HepG2 (cell line): ENCODE data around the gene CRABP1. TPM values are rescaled to one million over a fixed set of nuclear protein-coding genes. Genes with fewer than 3 reads are reported as not detected.

Experiments used
- ATAC-seq: fragments of 200-7000 bp; cut with Tn5 transposase; 3 replicates; pipeline ENCODE4 v1.9.1; 2020; ENCODE audit warnings: mild to moderate bottlenecking, moderate library complexity
- BruUV-seq: library from RNA; stranded (reverse); fragments of 400-500 nt; replicated peaks from 2 replicates; lab custom pipeline; 2021; lab: Mats Ljungman, UMichigan
- CTCF ChIA-PET: fragments of 300-600 bp; formaldehyde crosslinking; extraction: SDS; loops from one replicate; lab custom pipeline; 2021; ENCODE audit warnings: low total read pairs, inconsistent platforms, low intra/inter-chr PET ratio; lab: Yijun Ruan, JAX
- POLR2A ChIA-PET: fragments of 350-600 bp; sonication (Branson Sonifier 250); formaldehyde crosslinking; loops from one replicate; lab custom pipeline; 2020; ENCODE audit warnings: antibody characterized with exemption, inconsistent platforms; lab: Yijun Ruan, JAX
- DNase-seq: peaks from one replicate; pipeline ENCODE4 v3.0.0-alpha.2; 2015; ENCODE audit warnings: low spot score
- FAIRE-seq: peaks from 3 replicates; lab custom pipeline; 2011; peaks lifted over from hg19 to GRCh38; lab: Jason Lieb, UNC
- H2AFZ ChIP-seq: one replicate; pipeline ENCODE4 v1.6.1; 2011; ENCODE audit warnings: low read length, inconsistent platforms
- H3K27ac ChIP-seq: fragments of 300-600 bp; 3 replicates; pipeline ENCODE4 v1.8.0; 2011; ENCODE audit warnings: mixed run types, mild to moderate bottlenecking, mixed read lengths, low read length, inconsistent platforms; ENCODE audit not compliant: insufficient read depth; ENCODE audit errors: extremely low read length
- H3K27me3 ChIP-seq, 2 experiments: fragments of 200-600 bp in 1 of 2; 2 replicates in 1 of 2; 3 replicates in 1 of 2; pipeline versions ENCODE4 v1.6.0 to v1.8.0; 2011; ENCODE audit warnings: low read length in 2 of 2, mild to moderate bottlenecking in 2 of 2, moderate library complexity in 2 of 2, inconsistent platforms in 1 of 2; ENCODE audit not compliant: insufficient read depth in 2 of 2, control insufficient read depth in 1 of 2
- H3K36me3 ChIP-seq, 2 experiments: fragments of 200-600 bp in 1 of 2; replicated peaks in 1 of 2; 2 replicates in 1 of 2; 3 replicates in 1 of 2; pipeline versions ENCODE4 v1.5.1 to v1.8.0; 2011; ENCODE audit warnings: low read length in 2 of 2, inconsistent platforms in 1 of 2; ENCODE audit not compliant: insufficient read depth in 2 of 2, control insufficient read depth in 1 of 2
- H3K4me1 ChIP-seq: 2 replicates; pipeline ENCODE4 v1.5.1; 2012; ENCODE audit warnings: low read length, inconsistent platforms; ENCODE audit not compliant: insufficient read depth
- H3K4me2 ChIP-seq: 2 replicates; pipeline ENCODE4 v1.6.0; 2011; ENCODE audit warnings: low read depth, low read length, inconsistent platforms
- H3K4me3 ChIP-seq, 3 experiments: fragments of 200-600 bp in 1 of 3; sonication (generic), shearing (Covaris generic) in 1 of 3; replicated peaks in 1 of 3; 2 replicates each; pipeline ENCODE4 v1.5.1; 2011 to 2016; ENCODE audit warnings: low read length in 3 of 3, inconsistent platforms in 2 of 3, low read depth in 2 of 3, mild to moderate bottlenecking in 2 of 3, control low read depth in 1 of 3, mixed read lengths in 1 of 3; ENCODE audit not compliant: insufficient read depth in 1 of 3
- H3K79me2 ChIP-seq: one replicate; pipeline ENCODE4 v1.6.1; 2011; ENCODE audit warnings: low read length, inconsistent platforms; ENCODE audit not compliant: insufficient read depth
- H3K9ac ChIP-seq: 2 replicates; pipeline ENCODE4 v1.6.0; 2011; ENCODE audit warnings: mild to moderate bottlenecking, low read depth, low read length, inconsistent platforms; ENCODE audit not compliant: insufficient read depth
- H3K9me3 ChIP-seq: 2 replicates; pipeline ENCODE4 v1.5.1; 2012; ENCODE audit warnings: mild to moderate bottlenecking, low read length
- H4K20me1 ChIP-seq: 2 replicates; pipeline ENCODE4 v1.6.0; 2011; ENCODE audit warnings: inconsistent platforms, mild to moderate bottlenecking, low read length, moderate library complexity; ENCODE audit not compliant: insufficient read depth
- MAFK ChIP-seq, 2 experiments: IDR thresholded peaks in 1 of 2; conservative IDR thresholded peaks in 1 of 2; 2 replicates each; pipeline ENCODE4 v1.6.1; 2011; ENCODE audit warnings: improper control_type of control experiment in 2 of 2, low read length in 2 of 2
- RORA ChIP-seq: sonication (generic); formaldehyde crosslinking; IDR thresholded peaks from 2 replicates; pipeline ENCODE4 v1.5.0; 2020; ENCODE audit warnings: mild to moderate bottlenecking, missing genetic modification reagents, moderate library complexity
- SP1 ChIP-seq, 2 experiments: fragments of 450-650 bp in 1 of 2; sonication (generic) in 1 of 2; formaldehyde crosslinking in 1 of 2; IDR thresholded peaks; 2 replicates each; pipeline versions ENCODE4 v1.4.0 to v1.6.1; 2016 to 2020; ENCODE audit warnings: missing genetic modification reagents in 1 of 2
- TAF15 ChIP-seq: fragments of 200-400 bp; formaldehyde crosslinking; IDR thresholded peaks from one replicate; pipeline ENCODE4 v1.6.1; 2018; ENCODE audit warnings: mild to moderate bottlenecking, low read depth, low read length; ENCODE audit not compliant: poor library complexity, severe bottlenecking
- ZNF280D ChIP-seq: sonication (generic); formaldehyde crosslinking; IDR thresholded peaks from 2 replicates; pipeline ENCODE4 v1.5.1; 2020; ENCODE audit warnings: mild to moderate bottlenecking, missing genetic modification reagents
- ZNF567 ChIP-seq: sonication (generic); formaldehyde crosslinking; IDR thresholded peaks from 2 replicates; pipeline ENCODE4 v1.8.1; 2023; ENCODE audit warnings: mild to moderate bottlenecking, missing genetic modification reagents, borderline replicate concordance
- ZNF713 ChIP-seq: sonication (generic); formaldehyde crosslinking; IDR thresholded peaks from 2 replicates; pipeline ENCODE4 v1.4.0; 2020; ENCODE audit warnings: mild to moderate bottlenecking, missing genetic modification reagents
- ZNF83 ChIP-seq: sonication (generic); formaldehyde crosslinking; IDR thresholded peaks from 2 replicates; pipeline ENCODE4 v1.4.0; 2020; ENCODE audit warnings: missing genetic modification reagents, mild to moderate bottlenecking, borderline replicate concordance
- WGBS: methylation state at CpG from one replicate; pipeline ENCODE4 v1.1.6; 2017; ENCODE audit warnings: low lambda C conversion rate; 5-methylcytosine and 5-hydroxymethylcytosine counted together
- in situ Hi-C: cut with HindIII; loops from 2 replicates; pipeline ENCODE4 v1.10.0; 2017; ENCODE audit warnings: low pct_unique_long_range_greater_than_20kb; ENCODE audit not compliant: extremely low pct_ligation_motif_present
- intact Hi-C: fragments of 100-400 bp; cut with micrococcal nuclease; formaldehyde crosslinking; loops from one replicate; pipeline ENCODE4 v1.10.0; 2022; ENCODE audit not compliant: unreplicated experiment
- polyA plus RNA-seq, 8 experiments: library from polyadenylated mRNA; depleted of rRNA in 3 of 8; stranded (reverse) in 7 of 8; unstranded in 1 of 8; fragments of >200 nt; fragmentation: Illumina TruSeq in 4 of 8; extraction: Trizol in 4 of 8; gene quantifications; 2 replicates each; pipeline versions ENCODE4 v1.2.1 to v1.2.3, GENCODE V29; 2011 to 2016; ENCODE audit warnings: low read depth in 4 of 8, missing spikeins in 1 of 8, mixed read lengths in 1 of 8; ENCODE audit not compliant: insufficient read depth in 1 of 8
- total RNA-seq, 5 experiments: library from RNA; depleted of rRNA; stranded (reverse); fragments of >200 nt; fragmentation: Illumina TruSeq; extraction: Trizol; gene quantifications; 2 replicates each; pipeline ENCODE4 v1.2.3, GENCODE V29; 2016; ENCODE audit warnings: low read depth in 1 of 5
- TF ChIP-seq, protein P1 (sequence below): sonication (generic); formaldehyde crosslinking; IDR thresholded peaks from 2 replicates; pipeline ENCODE4 v1.4.0; 2020; ENCODE audit warnings: mild to moderate bottlenecking, missing genetic modification reagents
- TF ChIP-seq, protein P2 (sequence below): sonication (generic); formaldehyde crosslinking; IDR thresholded peaks from 2 replicates; pipeline ENCODE4 v1.8.0; 2022; ENCODE audit warnings: mild to moderate bottlenecking, missing genetic modification reagents, borderline replicate concordance

Gene CRABP1
- total and polyA plus RNA-seq, 2 of the 13 experiments (the other 11 are each of a cell fraction or from before 2014, with no cell fraction given): not detected

GRCh38 chr15:78389738-78390137 lies 49.6 kb downstream of the CRABP1 start:
- Histone ChIP-seq H3K27me3 (peaks cover 0 to 5% of the 10 kb centered on the region in 2 experiments; a peak in 1 of 5 replicates), H3K79me2 (no peaks in the 10 kb centered on the region), H3K27ac (no peak overlapping the region), H3K4me1 (no peaks in the 10 kb centered on the region), H3K9me3 (no peaks in the 10 kb centered on the region), H2AFZ (no peak overlapping the region), H3K36me3 (no peaks in the 10 kb centered on the region), H4K20me1 (no peaks in the 10 kb centered on the region), H3K4me2 (no peak overlapping the region), H3K4me3 (no peak overlapping the region), H3K9ac (no peak overlapping the region)
- ChIA-PET CTCF (no interaction called here), POLR2A (no interaction called here)
- 25% methylated on average over 2 of the region's 2 CpGs for WGBS
- FAIRE-seq (no peak), ATAC-seq (no peak), DNase-seq (no peak)
- BruUV-seq: no TSS peak
- in situ Hi-C loops: no loop called here
- TF ChIP-seq RORA (CRISPR knock-in tag): no peak
- no peak for TF ChIP-seq TAF15
- 0 out of 4 replicates have a peak, but pooled peaks of 1 of the 2 experiments have one; percentile 6 for TF ChIP-seq MAFK (conservative IDR thresholded peaks at IDR 0.05 in 1 of 2, IDR thresholded peaks at IDR 0.05 in 1 of 2; ENCODE audit: low read length in 2 of 2)
- intact Hi-C loops: loop anchor here (10.0 kb wide), 1 partner anchor 45 kb away; the partner anchor contains the start of gene CRABP1

GRCh38 chr15:78390242-78390641 lies 50.1 kb downstream of the CRABP1 start:
- H3K4me2 ChIP-seq: no peak overlapping the region
- no peak overlapping the region for H2AFZ ChIP-seq
- no peaks in the 10 kb centered on the region for H3K79me2 ChIP-seq
- H3K4me3 ChIP-seq: no peak overlapping the region
- peaks cover 0 to 5% of the 10 kb centered on the region in 2 experiments; a peak in 1 of 5 replicates for H3K27me3 ChIP-seq
- H3K36me3 ChIP-seq: no peaks in the 10 kb centered on the region
- in situ Hi-C loops (no loop called here), intact Hi-C loops (loop anchor here (10.0 kb wide), 1 partner anchor 45 kb away; the partner anchor contains the start of gene CRABP1)
- ChIA-PET POLR2A (no interaction called here), CTCF (no interaction called here)
- BruUV-seq: no TSS peak
- H4K20me1 ChIP-seq: no peaks in the 10 kb centered on the region
- no peaks in the 10 kb centered on the region for H3K9me3 ChIP-seq
- no peaks in the 10 kb centered on the region for H3K4me1 ChIP-seq
- no peak for DNase-seq
- FAIRE-seq: no peak
- ATAC-seq: no peak
- 7% methylated on average over 1 of the region's 1 CpG for WGBS
- no peak overlapping the region for H3K27ac ChIP-seq
- no peak overlapping the region for H3K9ac ChIP-seq
- TF ChIP-seq SP1 (IDR thresholded peaks at IDR 0.05) (no peak), SP1 (CRISPR knock-in tag; IDR thresholded peaks at IDR 0.05) (no peak), ZNF83 (CRISPR knock-in tag) (no peak), ZNF280D (CRISPR knock-in tag) (no peak), ZNF713 (CRISPR knock-in tag) (no peak), ZNF567 (no peak)
- TF ChIP-seq, protein P1, sequence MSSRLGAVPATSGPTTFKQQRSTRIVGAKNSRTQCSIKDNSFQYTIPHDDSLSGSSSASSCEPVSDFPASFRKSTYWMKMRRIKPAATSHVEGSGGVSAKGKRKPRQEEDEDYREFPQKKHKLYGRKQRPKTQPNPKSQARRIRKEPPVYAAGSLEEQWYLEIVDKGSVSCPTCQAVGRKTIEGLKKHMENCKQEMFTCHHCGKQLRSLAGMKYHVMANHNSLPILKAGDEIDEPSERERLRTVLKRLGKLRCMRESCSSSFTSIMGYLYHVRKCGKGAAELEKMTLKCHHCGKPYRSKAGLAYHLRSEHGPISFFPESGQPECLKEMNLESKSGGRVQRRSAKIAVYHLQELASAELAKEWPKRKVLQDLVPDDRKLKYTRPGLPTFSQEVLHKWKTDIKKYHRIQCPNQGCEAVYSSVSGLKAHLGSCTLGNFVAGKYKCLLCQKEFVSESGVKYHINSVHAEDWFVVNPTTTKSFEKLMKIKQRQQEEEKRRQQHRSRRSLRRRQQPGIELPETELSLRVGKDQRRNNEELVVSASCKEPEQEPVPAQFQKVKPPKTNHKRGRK (CRISPR knock-in tag): no peak
- TF ChIP-seq, protein P2, sequence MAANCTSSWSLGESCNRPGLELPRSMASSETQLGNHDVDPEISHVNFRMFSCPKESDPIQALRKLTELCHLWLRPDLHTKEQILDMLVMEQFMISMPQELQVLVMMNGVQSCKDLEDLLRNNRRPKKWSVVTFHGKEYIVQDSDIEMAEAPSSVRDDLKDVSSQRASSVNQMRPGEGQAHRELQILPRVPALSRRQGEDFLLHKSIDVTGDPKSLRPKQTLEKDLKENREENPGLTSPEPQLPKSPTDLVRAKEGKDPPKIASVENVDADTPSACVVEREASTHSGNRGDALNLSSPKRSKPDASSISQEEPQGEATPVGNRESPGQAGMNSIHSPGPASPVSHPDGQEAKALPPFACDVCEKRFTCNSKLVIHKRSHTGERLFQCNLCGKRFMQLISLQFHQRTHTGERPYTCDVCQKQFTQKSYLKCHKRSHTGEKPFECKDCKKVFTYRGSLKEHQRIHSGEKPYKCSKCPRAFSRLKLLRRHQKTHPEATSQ: no peak
